Testis (tissue), 2 donors: ENCODE measurements around the gene TCEAL1.

Experiments
- POLR2A ChIP-seq: fragments of 450-650 bp; IDR thresholded peaks from one replicate; pipeline ENCODE4 v1.6.1; 2017; ENCODE audit warnings: antibody characterized with exemption, mild to moderate bottlenecking, moderate library complexity
- TF ChIP-seq, protein P1 (sequence below), 3 experiments: fragments of 450-650 bp in 2 of 3; fragments of 200-600 bp in 1 of 3; sonication (generic) in 1 of 3; IDR thresholded peaks; one replicate each; pipeline ENCODE4 v1.5.1; 2016 to 2019; ENCODE audit warnings: antibody characterized with exemption in 3 of 3, mild to moderate bottlenecking in 2 of 3, moderate library complexity in 1 of 3

DNA sequence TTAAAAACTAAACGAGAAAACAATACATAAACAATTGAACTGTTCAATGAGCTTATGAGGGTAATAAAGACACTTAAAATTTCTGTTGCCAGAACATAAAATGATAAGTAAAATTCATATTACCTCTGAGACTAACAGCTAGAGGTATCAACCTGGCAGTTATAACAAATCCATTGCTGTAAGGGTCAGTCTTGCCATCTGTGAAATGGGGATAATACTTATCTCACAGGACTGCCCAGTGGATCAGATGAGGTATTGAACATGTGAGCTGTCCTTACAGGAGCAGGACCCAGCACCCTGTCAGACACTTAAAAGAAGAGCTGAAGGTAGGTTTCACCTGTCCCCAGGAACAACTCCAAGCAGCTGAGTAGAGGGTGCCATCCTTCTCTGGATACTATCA is 18.5 kb upstream of the TCEAL1 start:
- TF ChIP-seq, protein P1, sequence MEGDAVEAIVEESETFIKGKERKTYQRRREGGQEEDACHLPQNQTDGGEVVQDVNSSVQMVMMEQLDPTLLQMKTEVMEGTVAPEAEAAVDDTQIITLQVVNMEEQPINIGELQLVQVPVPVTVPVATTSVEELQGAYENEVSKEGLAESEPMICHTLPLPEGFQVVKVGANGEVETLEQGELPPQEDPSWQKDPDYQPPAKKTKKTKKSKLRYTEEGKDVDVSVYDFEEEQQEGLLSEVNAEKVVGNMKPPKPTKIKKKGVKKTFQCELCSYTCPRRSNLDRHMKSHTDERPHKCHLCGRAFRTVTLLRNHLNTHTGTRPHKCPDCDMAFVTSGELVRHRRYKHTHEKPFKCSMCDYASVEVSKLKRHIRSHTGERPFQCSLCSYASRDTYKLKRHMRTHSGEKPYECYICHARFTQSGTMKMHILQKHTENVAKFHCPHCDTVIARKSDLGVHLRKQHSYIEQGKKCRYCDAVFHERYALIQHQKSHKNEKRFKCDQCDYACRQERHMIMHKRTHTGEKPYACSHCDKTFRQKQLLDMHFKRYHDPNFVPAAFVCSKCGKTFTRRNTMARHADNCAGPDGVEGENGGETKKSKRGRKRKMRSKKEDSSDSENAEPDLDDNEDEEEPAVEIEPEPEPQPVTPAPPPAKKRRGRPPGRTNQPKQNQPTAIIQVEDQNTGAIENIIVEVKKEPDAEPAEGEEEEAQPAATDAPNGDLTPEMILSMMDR (IDR thresholded peaks at IDR 0.05): no peak
- TF ChIP-seq POLR2A: no peak
